HG02981 (cell line): Measurements from ENCODE around the gene FARP1.

Source experiments
- ATAC-seq: cut with Tn5 transposase; IDR thresholded peaks from one replicate; pipeline ENCODE4 v1.9.1; 2021; ENCODE audit warnings: mild to moderate bottlenecking, moderate library complexity; ENCODE audit not compliant: unreplicated experiment

The FARP1 gene

GRCh38 chr13:98322091-98322718 lies 179.3 kb downstream of the FARP1 start:
- ATAC-seq, result no peak

DNA sequence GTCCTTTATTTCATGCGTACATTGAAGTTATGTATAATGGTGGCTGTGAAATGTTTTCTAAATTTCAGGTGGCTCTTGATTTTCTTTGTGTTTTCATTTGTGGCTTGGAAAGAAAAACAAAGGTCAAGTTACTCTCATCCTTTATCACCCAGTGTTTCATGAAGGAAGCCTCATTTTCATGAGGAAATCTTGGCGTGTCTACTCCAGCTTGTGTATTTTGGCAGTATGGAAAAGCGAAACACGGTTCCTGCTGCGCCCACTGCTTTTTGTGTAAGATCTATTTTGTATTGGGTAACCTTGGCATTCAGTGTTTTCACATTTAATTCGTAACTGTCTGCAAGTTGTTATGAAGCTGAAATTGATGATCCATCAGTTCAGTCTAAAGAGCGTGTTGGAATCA lies 181.2 kb downstream of the FARP1 start:
- ATAC-seq, result no peak

DNA sequence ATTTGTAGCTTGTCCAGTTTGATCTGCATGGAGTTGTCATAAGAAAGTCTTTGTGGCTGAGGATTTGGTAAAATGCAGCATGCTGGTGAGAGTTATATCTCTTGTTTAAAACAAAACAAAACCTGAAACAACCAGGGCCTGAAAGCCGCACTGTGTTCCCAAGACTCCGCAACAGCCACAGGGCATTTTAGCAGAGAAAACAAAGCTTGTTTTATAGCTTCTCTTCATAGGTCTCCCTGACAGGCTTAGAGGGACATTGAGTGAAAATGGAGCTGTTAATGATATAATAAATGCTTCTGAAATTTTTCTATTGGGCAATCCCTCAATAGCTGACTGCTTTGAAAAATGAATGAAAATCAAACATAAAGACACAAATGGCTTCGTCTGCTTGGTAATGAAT lies 182.8 kb downstream of the FARP1 start:
- no peak for ATAC-seq

- ATAC-seq, result no peak
Observed at GRCh38 chr13:98326291-98326690, 183.4 kb downstream of the FARP1 start.

DNA sequence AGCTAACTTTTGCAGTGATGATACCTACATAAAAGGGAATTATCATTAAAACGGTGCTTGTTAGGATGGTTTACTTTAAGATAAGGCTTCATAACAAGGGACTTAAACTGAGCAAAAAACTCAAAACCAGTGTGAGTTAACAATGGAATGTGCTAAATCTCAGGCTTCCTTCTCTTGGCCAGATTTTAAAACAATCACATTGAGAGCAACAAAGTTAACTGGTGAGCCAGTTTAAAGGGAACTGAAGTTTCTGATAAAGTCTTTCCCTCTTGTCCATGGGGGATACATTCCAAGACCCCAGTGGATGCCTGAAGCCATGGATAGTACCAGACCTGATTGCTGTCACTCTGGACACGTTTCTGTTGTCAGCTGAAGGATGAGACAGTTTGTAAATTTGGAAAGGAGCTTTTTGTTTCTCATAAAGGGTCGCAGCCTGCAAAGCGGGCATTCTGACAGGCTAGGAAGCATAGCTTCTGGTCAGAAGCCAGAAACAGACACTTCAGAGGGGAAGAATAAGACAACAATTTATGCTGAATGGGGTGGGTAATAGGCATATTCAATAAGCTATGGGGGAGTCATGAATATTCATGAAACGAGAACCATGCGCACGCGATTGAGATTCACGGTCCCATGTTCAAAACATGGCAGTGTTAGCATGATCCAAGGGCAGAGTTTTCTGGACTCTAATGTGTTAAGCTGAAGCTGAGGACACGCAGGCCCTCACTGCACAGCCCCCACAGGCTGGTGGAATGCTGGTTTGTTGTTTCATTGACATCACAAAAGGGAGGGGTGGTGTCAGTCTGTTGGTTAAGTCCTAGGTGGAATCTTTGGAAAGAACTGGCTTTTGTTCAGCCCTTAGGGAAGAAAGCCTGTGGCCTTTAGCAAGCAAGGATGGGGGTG lies 184.7 kb downstream of the FARP1 start:
- ATAC-seq, result no peak

GRCh38 chr13:98328511-98328910 lies 185.6 kb downstream of the FARP1 start:
- ATAC-seq, result no peak

DNA sequence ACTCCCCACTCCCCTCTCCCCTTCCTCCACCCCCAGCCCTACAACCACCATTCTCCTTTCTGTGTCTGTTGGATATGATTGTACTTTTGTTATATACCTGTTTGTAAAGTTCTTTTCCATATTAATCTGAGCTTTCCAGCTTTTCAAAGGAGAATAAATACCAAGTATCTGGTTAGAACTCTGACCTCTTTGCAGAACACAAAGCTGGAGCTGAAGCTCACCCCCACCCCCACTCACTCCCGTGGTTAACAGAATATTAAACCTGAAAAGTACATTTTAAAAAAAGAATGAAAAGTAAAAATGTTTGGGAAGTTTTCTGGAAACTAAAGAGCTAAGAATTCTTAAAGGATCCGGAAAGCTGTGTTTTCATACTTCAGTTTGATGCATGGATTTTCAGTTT lies 189.3 kb downstream of the FARP1 start:
- no peak for ATAC-seq

DNA sequence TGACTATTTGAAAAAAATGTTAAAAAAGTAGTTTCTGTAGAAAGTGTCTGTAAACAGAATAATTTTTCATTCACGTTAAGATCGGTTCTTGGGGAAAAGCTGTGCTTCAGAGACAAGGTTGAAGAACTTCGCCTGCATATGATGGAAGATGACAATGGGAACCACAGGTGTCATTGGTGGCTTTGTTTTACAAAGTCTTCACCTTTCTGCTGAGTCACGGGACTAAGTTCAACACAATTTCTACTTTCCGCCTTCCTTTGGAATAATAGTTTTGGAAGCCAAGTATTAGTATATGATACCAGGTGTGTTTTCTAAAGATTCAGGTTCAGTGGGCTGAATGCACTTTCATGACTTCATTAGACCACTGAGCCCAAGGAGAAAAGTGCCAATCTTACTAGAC lies 189.8 kb downstream of the FARP1 start:
- ATAC-seq, result no peak

DNA sequence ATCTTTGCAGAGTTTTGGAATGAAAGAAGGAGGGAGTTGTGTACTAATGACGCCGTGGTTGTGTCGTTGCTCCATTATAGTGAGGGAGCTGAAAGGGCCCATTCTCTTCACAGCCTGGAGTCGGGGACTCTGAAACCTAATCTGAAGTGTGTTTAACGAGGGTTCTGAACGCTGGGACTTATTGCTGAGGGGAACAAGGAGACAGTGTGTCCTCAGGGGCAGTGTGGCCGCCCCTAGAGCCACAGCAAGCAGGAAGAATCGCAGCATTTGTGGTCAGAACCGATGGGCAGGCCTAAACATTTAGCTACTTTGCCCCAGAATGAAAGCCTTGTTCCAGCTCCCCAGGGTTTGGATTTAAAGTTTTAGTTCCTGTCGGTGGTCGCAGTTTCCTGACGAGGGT lies 190.6 kb downstream of the FARP1 start:
- ATAC-seq, result no peak

DNA sequence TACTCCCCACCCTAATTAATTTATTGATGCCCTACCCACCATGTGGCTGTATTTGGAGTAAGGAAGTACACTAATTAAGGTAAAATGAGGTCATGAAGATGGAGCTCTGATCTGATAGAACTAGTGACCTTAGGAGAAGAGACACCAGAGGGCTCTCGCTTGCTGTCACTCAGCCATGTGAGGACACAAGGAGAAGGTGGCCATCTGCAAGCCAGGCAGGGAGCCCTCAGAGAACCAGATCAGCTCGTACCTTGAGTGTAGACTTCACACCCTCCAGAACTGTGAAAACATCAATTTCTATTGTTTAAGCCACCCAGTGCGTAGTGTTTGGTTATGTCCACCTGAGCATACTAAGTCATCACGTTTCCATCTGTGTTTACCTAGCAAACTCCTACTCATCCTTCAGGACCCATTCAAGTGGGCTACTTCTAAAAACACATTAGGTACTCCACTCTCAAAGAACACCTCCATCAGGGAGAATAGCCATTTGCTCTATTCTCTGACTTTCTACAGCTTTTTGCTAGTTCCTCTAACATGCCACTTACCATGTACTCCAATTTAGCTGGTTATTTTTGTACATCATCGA lies 191.8 kb downstream of the FARP1 start:
- no peak for ATAC-seq

GRCh38 chr13:98335721-98336120 lies 192.8 kb downstream of the FARP1 start:
- no peak for ATAC-seq

DNA sequence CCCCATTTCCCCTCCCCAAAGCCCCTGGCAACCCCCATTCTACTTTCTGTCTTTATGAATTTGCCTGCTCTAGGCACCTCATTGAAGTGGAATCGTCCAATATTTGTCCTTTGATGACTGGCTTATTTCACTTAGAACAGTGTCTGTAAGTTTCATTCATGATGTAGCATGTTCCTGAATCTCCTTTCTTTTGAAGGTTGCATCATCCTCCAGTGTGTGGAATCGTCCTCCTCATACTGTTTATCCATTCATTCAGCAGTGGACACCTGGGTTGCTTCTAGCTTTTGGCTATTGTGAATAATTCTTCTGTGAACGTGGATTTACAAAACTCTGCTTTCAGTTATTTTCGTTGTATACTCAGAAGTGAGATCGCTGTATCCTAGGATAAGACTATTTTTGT lies 195.4 kb downstream of the FARP1 start:
- ATAC-seq, result no peak

GRCh38 chr13:98339684-98340425 lies 197.0 kb downstream of the FARP1 start:
- ATAC-seq, result no peak

GRCh38 chr13:98342953-98343352 lies 200.1 kb downstream of the FARP1 start:
- ATAC-seq, result no peak

GRCh38 chr13:98343461-98343860 lies 200.6 kb downstream of the FARP1 start:
- ATAC-seq, result no peak

- ATAC-seq, result no peak
Observed at GRCh38 chr13:98344392-98344791, 201.5 kb downstream of the FARP1 start.

GRCh38 chr13:98345107-98345935 lies 202.4 kb downstream of the FARP1 start:
- no peak for ATAC-seq

DNA sequence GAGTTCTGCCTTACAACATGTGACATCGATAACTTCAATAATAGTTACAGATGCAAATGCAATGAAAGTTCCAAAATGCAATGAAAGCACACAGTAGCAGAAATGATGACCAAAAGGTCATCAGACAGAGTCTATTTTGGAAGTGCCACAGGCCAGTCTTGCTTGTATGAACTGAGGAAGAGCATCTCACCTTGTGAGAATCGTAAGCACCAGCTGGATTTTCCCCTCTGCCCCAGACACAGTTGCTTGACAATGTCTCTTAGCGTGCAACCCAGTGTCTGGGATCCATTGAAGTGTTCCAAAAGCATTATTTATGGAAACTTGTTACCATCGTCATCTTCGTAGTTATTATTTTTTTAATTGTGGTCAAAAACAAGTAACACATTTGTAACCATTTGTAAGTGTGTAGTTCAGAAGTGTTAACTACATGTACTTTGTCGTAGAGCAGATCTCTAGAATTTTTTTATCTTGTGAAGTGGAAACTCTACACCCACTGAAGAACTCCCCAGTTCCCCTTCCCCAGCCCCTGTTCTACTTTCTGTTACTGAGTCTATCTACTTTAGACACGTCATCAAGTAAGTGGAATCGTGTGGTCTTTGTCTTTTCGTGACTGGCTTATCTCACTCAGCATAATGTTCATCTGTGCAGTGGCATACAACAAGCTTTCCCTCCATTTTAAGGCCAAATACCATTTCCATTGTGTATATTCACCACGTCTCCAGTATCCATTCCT lies 204.2 kb downstream of the FARP1 start:
- ATAC-seq, result no peak

DNA sequence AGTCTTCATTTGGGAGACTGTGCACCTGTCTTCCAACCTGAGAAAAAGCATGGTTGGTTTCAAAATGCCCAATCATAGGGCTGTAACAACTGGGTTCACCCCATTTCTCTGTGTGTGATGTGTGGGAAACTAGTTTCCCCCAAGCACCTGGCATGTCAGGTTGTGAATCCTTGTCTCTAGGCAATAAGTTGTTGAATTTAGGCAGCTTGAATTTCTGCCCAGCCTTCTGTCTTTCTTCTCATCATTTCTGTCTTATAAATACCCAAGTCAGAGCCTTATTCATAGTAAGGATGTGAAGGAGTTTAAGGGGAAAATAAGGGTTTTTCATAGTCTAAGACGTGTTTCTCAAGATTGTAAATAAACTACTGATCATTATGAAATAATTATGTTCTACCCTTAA lies 204.9 kb downstream of the FARP1 start:
- no peak for ATAC-seq
